ENCODE measurements around the gene OR6K3. TPM values are rescaled to one million over a fixed set of nuclear protein-coding genes. Genes with fewer than 3 reads are reported as not detected.
"Not testable (repeated sequence)": the region's sequence is repeated elsewhere in the genome, so short reads cannot be mapped to it uniquely, and the experiment has no call there.

Gene OR6K3
- total and polyA plus RNA-seq, 8 donors = not detected

GRCh38 chr1:158689110-158689509, 31.4 kb downstream of the OR6K3 start:
- DNase-seq = no peak
- 53 to 58% methylated on average over 1 of the region's 1 CpG for WGBS, 2 donors

GRCh38 chr1:158688343-158688742, 32.2 kb downstream of the OR6K3 start:
- H3K36me3 ChIP-seq; FAIRE-seq; intact Hi-C loops (cut with DNase I); ATAC-seq; H3K4me3 ChIP-seq; H3K9me3 ChIP-seq; H3K27ac ChIP-seq; DNase-seq; H3K27me3 ChIP-seq; H3K4me1 ChIP-seq: not testable (repeated sequence)
- 57 to 76% methylated on average over 1 of the region's 1 CpG for WGBS, 2 donors

More at GRCh38 chr1:158689110-158689509, 31.4 kb downstream of the OR6K3 start:
- H3K4me3 ChIP-seq = no peak overlapping the region
- H3K36me3 ChIP-seq = no peaks in the 10 kb centered on the region
- intact Hi-C loops (cut with DNase I) = no loop called here
- FAIRE-seq (no peak), ATAC-seq (no peak)
- no peaks in the 10 kb centered on the region for H3K27me3 ChIP-seq
- TF ChIP-seq, protein P1, sequence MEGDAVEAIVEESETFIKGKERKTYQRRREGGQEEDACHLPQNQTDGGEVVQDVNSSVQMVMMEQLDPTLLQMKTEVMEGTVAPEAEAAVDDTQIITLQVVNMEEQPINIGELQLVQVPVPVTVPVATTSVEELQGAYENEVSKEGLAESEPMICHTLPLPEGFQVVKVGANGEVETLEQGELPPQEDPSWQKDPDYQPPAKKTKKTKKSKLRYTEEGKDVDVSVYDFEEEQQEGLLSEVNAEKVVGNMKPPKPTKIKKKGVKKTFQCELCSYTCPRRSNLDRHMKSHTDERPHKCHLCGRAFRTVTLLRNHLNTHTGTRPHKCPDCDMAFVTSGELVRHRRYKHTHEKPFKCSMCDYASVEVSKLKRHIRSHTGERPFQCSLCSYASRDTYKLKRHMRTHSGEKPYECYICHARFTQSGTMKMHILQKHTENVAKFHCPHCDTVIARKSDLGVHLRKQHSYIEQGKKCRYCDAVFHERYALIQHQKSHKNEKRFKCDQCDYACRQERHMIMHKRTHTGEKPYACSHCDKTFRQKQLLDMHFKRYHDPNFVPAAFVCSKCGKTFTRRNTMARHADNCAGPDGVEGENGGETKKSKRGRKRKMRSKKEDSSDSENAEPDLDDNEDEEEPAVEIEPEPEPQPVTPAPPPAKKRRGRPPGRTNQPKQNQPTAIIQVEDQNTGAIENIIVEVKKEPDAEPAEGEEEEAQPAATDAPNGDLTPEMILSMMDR (IDR thresholded peaks at IDR 0.05) = no peak
- no peaks in the 10 kb centered on the region for H3K4me1 ChIP-seq
- H3K27ac ChIP-seq = no peak overlapping the region
- no peaks in the 10 kb centered on the region for H3K9me3 ChIP-seq

- TF ChIP-seq, protein P1 (IDR thresholded peaks at IDR 0.05) = no peak
- H3K4me1 ChIP-seq = no peaks in the 10 kb centered on the region
- no peak for ATAC-seq
- H3K9me3 ChIP-seq = no peaks in the 10 kb centered on the region
- intact Hi-C loops (cut with DNase I) = no loop called here
- no peaks in the 10 kb centered on the region for H3K27me3 ChIP-seq
- no peak overlapping the region for H3K4me3 ChIP-seq
- no peak overlapping the region for H3K27ac ChIP-seq
- no peak for DNase-seq
- no peaks in the 10 kb centered on the region for H3K36me3 ChIP-seq
- no peak for FAIRE-seq
Measured at GRCh38 chr1:158687037-158687436, 33.5 kb downstream of the OR6K3 start.

DNA sequence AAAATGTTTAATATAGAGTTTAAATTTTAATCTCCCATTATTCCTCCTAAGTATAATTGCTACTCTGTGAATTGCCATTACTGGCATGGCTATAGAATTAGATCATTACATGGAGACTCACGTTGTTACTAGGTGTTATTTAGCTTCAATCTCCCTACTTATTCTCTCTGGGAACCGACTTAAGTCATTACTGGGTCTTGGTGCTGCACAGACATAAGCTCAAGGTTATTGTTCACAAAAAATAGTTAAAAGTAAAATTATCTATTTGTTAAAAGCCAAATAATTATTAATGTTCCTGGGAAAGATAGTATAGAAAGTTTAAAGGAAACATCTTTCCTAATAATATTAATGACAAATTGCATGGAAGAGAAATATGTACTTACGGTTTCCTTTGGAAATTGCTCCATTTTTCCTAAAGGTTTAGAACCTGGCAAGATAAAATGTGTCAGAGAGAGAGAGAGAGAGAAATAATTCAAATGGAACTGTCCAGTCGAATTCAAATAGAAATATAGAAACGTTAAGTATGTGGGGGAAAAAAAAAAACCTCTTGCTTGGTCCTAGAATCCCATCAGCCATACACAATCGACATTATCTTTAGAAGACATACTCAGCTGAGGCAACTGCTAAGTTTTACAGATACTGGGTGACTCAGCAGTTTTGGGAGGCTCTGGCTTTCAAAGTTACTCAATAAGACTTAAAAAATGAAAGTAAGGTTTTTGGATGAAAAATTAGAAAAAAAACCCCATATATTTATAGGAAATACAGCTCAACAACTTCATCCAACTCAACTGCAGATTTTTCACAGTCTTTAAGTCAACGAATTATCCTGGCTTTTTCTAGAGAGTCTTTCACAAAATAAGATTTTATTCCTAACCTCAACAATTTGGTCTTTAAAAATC, 34.2 kb downstream of the OR6K3 start, which contains the start of gene SPTA1:
Gene SPTA1, minus strand, starts transcription at position 605 of the 899 bp plus-strand sequence. Its CDS starts 198 bp downstream, at position 407.
- H3K27me3 ChIP-seq = no peaks in the 10 kb centered on the region
- WGBS, 2 donors = 31 to 38% methylated on average over 7 of the region's 7 CpGs
- DNase-seq (no peak), ATAC-seq (no peak), FAIRE-seq (no peak)
- no peak within 1 kb of the TSS for H3K27ac ChIP-seq
- no peaks in the 10 kb centered on the region for H3K9me3 ChIP-seq
- no peaks in the 10 kb centered on the region for H3K36me3 ChIP-seq
- intact Hi-C loops (cut with DNase I) = no loop called here
- H3K4me1 ChIP-seq = no peaks in the 10 kb centered on the region
- no peak within 1 kb of the TSS for H3K4me3 ChIP-seq
- TF ChIP-seq, protein P1 (IDR thresholded peaks at IDR 0.05) = no peak

DNA sequence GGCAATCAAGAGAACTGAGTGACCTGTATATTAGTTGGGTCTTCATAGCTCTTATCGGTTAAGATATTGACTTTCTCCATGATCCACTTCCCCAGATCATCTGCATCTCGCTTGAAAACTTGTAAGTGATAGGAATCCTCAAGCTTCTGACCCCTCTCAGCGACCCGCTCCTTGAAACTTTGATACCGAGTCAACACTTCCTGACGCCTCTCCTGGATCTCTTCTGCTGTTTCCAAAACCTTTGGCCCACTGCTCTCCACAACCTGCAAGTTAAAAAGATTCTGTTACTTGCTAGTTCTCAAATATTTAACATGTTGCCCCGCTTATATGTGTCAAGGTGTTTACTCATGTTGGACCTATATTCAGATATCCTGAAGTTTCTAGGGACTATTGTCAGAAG, 35.4 kb downstream of the OR6K3 start:
- no peak for FAIRE-seq
- H3K36me3 ChIP-seq = no peaks in the 10 kb centered on the region
- DNase-seq = no peak
- TF ChIP-seq, protein P1 (IDR thresholded peaks at IDR 0.05) = no peak
- no peak overlapping the region for H3K27ac ChIP-seq
- WGBS, 2 donors = 41 to 45% methylated on average over 7 of the region's 7 CpGs
- H3K4me3 ChIP-seq = no peak overlapping the region
- H3K9me3 ChIP-seq = no peaks in the 10 kb centered on the region
- ATAC-seq = no peak
- no peaks in the 10 kb centered on the region for H3K27me3 ChIP-seq
- intact Hi-C loops (cut with DNase I) = no loop called here
- no peaks in the 10 kb centered on the region for H3K4me1 ChIP-seq
